Ovary (tissue), 9 donors: ENCODE data around the gene CCDC34. TPM values are rescaled to one million over a fixed set of nuclear protein-coding genes. Genes with fewer than 3 reads are reported as not detected.

Experiments used
- DNase-seq, 5 donors: peaks; one replicate each; pipeline ENCODE4 v3.0.0-alpha.2; 2019 to 2020
- H3K27ac ChIP-seq, 2 donors: fragments of 200-600 bp; one replicate each; pipeline versions ENCODE4 v1.5.1 to v1.8.0; 2019 to 2022
- H3K27me3 ChIP-seq: fragments of 200-600 bp; one replicate; pipeline ENCODE4 v1.8.0; 2022
- H3K36me3 ChIP-seq: fragments of 200-600 bp; sonication (generic); one replicate; pipeline ENCODE4 v1.5.1; 2019
- H3K4me1 ChIP-seq: one replicate; pipeline ENCODE4 v1.8.1; 2013; ENCODE audit warnings: mild to moderate bottlenecking, moderate library complexity; ENCODE audit not compliant: insufficient read depth
- H3K4me3 ChIP-seq: fragments of 200-600 bp; sonication (generic); one replicate; pipeline ENCODE4 v1.5.1; 2017
- H3K9me3 ChIP-seq, 2 donors: fragments of 200-600 bp in 1 of 2; sonication (generic) in 1 of 2; one replicate each; pipeline versions ENCODE4 v1.5.1 to v1.8.1; 2013 to 2019; ENCODE audit warnings: mild to moderate bottlenecking in 1 of 2, moderate library complexity in 1 of 2
- CTCF ChIP-seq, 3 donors: fragments of 450-650 bp in 2 of 3; fragments of 200-600 bp in 1 of 3; IDR thresholded peaks; one replicate each; pipeline versions ENCODE4 v1.5.1 to v1.8.0; 2016 to 2022; ENCODE audit warnings: antibody characterized with exemption in 3 of 3, mild to moderate bottlenecking in 1 of 3
- EP300 ChIP-seq: sonication (generic); formaldehyde crosslinking; IDR thresholded peaks from one replicate; pipeline ENCODE4 v1.6.1; 2017; ENCODE audit warnings: antibody characterized with exemption
- POLR2A ChIP-seq: fragments of 450-650 bp; IDR thresholded peaks from one replicate; pipeline ENCODE4 v1.6.1; 2017; ENCODE audit warnings: antibody characterized with exemption, mild to moderate bottlenecking, moderate library complexity
- WGBS, 3 donors: extraction: QIAGEN DNeasy Blood & Tissue Kit in 1 of 3; methylation state at CpG; one replicate each; pipeline versions ENCODE4 v1.1.5 to v1.1.7; 2013 to 2017; 5-methylcytosine and 5-hydroxymethylcytosine counted together
- intact Hi-C, 4 donors: fragments of 100-400 bp; cut with DNase I; formaldehyde crosslinking; loops; one replicate each; pipeline versions ENCODE4 v1.11.0 to v1.15.1; 2022 to 2023
- polyA plus RNA-seq, 2 donors: library from polyadenylated mRNA; stranded (reverse); fragments of 200-250 nt in 1 of 2; fragments of 350-450 nt in 1 of 2; fragmentation: Illumina TruSeq in 1 of 2; extraction: RNeasy Lipid Tissue Mini Kit (QIAGEN cat#74804) in 1 of 2; gene quantifications; one replicate each; pipeline ENCODE4 v1.2.3, GENCODE V29; 2013 to 2014
- total RNA-seq, 7 donors: library from RNA; depleted of rRNA in 2 of 7; stranded (reverse); fragments of >200 nt in 2 of 7; fragmentation: NEBNext Ultra II Directional in 3 of 7; extraction: Animal tissue kit (Norgen Biotek cat#: 25700) in 3 of 7; gene quantifications; one replicate each; pipeline versions ENCODE4 v1.1.0 to v1.2.4, GENCODE V29; 2016 to 2023
- donor health status: DM: no; HTN: no; CAD: no; lungs with moderate emphysema.
- donor health status: DM: no; HTN: no; CAD: no.
- donor health status: Bipolar disorder and iron deficiency.
- donor health status: DM: yes; HTN: yes; CAD: no.
- donor health status: DM: no; HTN: no; CAD: no.
- donor health status: DM: yes; HTN: yes; CAD: no.

CCDC34 gene
- total and polyA plus RNA-seq, 9 donors: 2.5 to 17.5 (median 7.8) TPM

GRCh38 chr11:27375370-27375769, 12.4 kb upstream of the CCDC34 start:
- H3K27ac ChIP-seq: no peak overlapping the region
- intact Hi-C loops: no loop called here

GRCh38 chr11:27373856-27374602, 11.0 kb upstream of the CCDC34 start:
- Histone ChIP-seq H3K4me3 (no peak overlapping the region), H3K27me3 (no peaks in the 10 kb centered on the region), H3K9me3 (no peaks in the 10 kb centered on the region), H3K27ac (no peak overlapping the region), H3K36me3 (no peaks in the 10 kb centered on the region), H3K4me1 (no peaks in the 10 kb centered on the region)
- TF ChIP-seq EP300 (no peak), POLR2A (no peak), CTCF (IDR thresholded peaks at IDR 0.05) (no peak)
- 30 to 62% (median 46%) methylated on average over 6 of the region's 6 CpGs for WGBS, 3 donors
- DNase-seq: no peak
- intact Hi-C loops: no loop called here

More at GRCh38 chr11:27375370-27375769, 12.4 kb upstream of the CCDC34 start:
- TF ChIP-seq EP300: no peak
- H3K27me3 ChIP-seq: no peaks in the 10 kb centered on the region
- no peaks in the 10 kb centered on the region for H3K4me1 ChIP-seq
- DNase-seq: no peak
- WGBS, 3 donors: 90 to 94% (median 93%) methylated on average over 2 of the region's 2 CpGs
- H3K36me3 ChIP-seq: no peaks in the 10 kb centered on the region
- no peak overlapping the region for H3K4me3 ChIP-seq
- no peaks in the 10 kb centered on the region for H3K9me3 ChIP-seq

- 95 to 96% (median 96%) methylated on average over 3 of the region's 3 CpGs for WGBS, 3 donors
These were observed 10.4 kb upstream of the CCDC34 start for GRCh38 chr11:27373392-27373791.

GRCh38 chr11:27372164-27372563, 9.1 kb upstream of the CCDC34 start:
- Histone ChIP-seq H3K9me3 (no peaks in the 10 kb centered on the region), H3K4me3 (no peak overlapping the region), H3K36me3 (no peaks in the 10 kb centered on the region), H3K4me1 (no peaks in the 10 kb centered on the region), H3K27ac (no peak overlapping the region), H3K27me3 (no peaks in the 10 kb centered on the region)
- TF ChIP-seq EP300 (no peak), POLR2A (no peak), CTCF (IDR thresholded peaks at IDR 0.05) (no peak)
- no peak for DNase-seq
- intact Hi-C loops: no loop called here
- 74 to 91% (median 80%) methylated on average over 2 of the region's 2 CpGs for WGBS, 3 donors

More at GRCh38 chr11:27373392-27373791, 10.4 kb upstream of the CCDC34 start:
- intact Hi-C loops: no loop called here
- H3K4me1 ChIP-seq: no peaks in the 10 kb centered on the region
- no peak for DNase-seq
- no peaks in the 10 kb centered on the region for H3K36me3 ChIP-seq
- TF ChIP-seq EP300 (no peak), CTCF (IDR thresholded peaks at IDR 0.05) (no peak), POLR2A (no peak)
- H3K27ac ChIP-seq: no peak overlapping the region
- no peak overlapping the region for H3K4me3 ChIP-seq
- no peaks in the 10 kb centered on the region for H3K9me3 ChIP-seq
- no peaks in the 10 kb centered on the region for H3K27me3 ChIP-seq

- H3K27ac ChIP-seq: no peak overlapping the region
- DNase-seq: no peak
- no peaks in the 10 kb centered on the region for H3K36me3 ChIP-seq
- H3K27me3 ChIP-seq: no peaks in the 10 kb centered on the region
- no peaks in the 10 kb centered on the region for H3K9me3 ChIP-seq
- no peak overlapping the region for H3K4me3 ChIP-seq
- TF ChIP-seq EP300: no peak
- no peak for TF ChIP-seq CTCF (IDR thresholded peaks at IDR 0.05)
- TF ChIP-seq POLR2A: no peak
- intact Hi-C loops: no loop called here
- no peaks in the 10 kb centered on the region for H3K4me1 ChIP-seq
These were observed 8.5 kb upstream of the CCDC34 start for GRCh38 chr11:27371489-27371888.
